ENCODE data around the gene AIF1L.

GRCh38 chr9:131078427-131079366 lies 17.6 kb upstream of the AIF1L start:
- no peak for TF ChIP-seq CTCF (conservative IDR thresholded peaks at IDR 0.05; ENCODE audit: low read depth, low read length)
- TF ChIP-seq POLR2A (IDR thresholded peaks at IDR 0.05; ENCODE audit: low read depth, low read length): no peak
- no peak for TF ChIP-seq NFE2L2 (IDR thresholded peaks at IDR 0.05; ENCODE audit: low read depth, low read length)
- TF ChIP-seq RAD21 (IDR thresholded peaks at IDR 0.05; ENCODE audit: low read length): no peak
- no peak for TF ChIP-seq MAFK (IDR thresholded peaks at IDR 0.05; ENCODE audit: low read depth, low read length)
- no peak for TF ChIP-seq FOS (IDR thresholded peaks at IDR 0.05; ENCODE audit: low read depth, low read length)
- TF ChIP-seq RFX5 (IDR thresholded peaks at IDR 0.05; ENCODE audit: low read depth, low read length): no peak
- TF ChIP-seq BHLHE40 (IDR thresholded peaks at IDR 0.05; ENCODE audit: low read depth, low read length): no peak
- no peak for TF ChIP-seq CEBPB (IDR thresholded peaks at IDR 0.05; ENCODE audit: low read depth, low read length)
- TF ChIP-seq USF2 (IDR thresholded peaks at IDR 0.05; ENCODE audit: low read depth, low read length): no peak
- no peak for TF ChIP-seq SMC3 (IDR thresholded peaks at IDR 0.05; ENCODE audit: low read depth, low read length)
- no peak for TF ChIP-seq RCOR1 (IDR thresholded peaks at IDR 0.05; ENCODE audit: insufficient replicate concordance, low read length)
- no peak for TF ChIP-seq MXI1 (IDR thresholded peaks at IDR 0.05; ENCODE audit: borderline replicate concordance, low read depth, low read length)

All from IMR-90 (cell line).